ENCODE data around the gene TTC4. TPM values are rescaled to one million over a fixed set of nuclear protein-coding genes. Genes with fewer than 3 reads are reported as not detected.

The TTC4 gene
- total RNA-seq, 1 experiment from 2014 or later, result 30.8 TPM

DNA sequence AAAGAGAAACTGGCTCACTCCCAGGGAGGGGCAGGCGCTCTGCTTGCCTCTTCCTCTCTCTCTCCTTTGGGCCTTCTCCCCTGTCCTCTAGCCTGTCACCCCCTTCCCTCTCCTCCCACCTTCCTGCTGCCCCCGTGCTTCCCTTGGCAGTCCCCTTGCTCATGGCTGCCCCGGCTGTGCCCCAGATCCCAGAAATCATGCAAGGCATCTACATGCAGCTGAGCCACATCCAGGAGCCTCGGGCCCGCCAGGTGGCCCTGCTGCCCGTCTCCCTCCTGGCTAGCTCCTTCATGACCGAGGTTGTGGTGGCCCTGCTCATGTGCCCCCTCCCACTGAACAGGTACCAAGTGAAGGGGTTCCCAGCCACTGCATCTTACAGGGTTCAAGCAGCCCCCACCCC, 36.0 kb upstream of the TTC4 start:
- H3K4me1 ChIP-seq (ENCODE audit: insufficient read depth, low read length), result no peaks in the 10 kb centered on the region
- H3K4me1 Mint-ChIP-seq, result peaks cover 5 to 15% of the 10 kb centered on the region in 2 experiments
- no peak overlapping the region for H3K27ac ChIP-seq (ENCODE audit: insufficient read length, low read depth, low read length)

More for the DNA sequence above, 36.0 kb upstream of the TTC4 start:
- no peaks in the 10 kb centered on the region; a peak in 1 of 5 replicates for H3K9me3 Mint-ChIP-seq
- H3K36me3 Mint-ChIP-seq (ENCODE audit: insufficient read depth in 1 of 3, low read depth in 3 of 3), result no peaks in the 10 kb centered on the region
- TF ChIP-seq, protein P1, sequence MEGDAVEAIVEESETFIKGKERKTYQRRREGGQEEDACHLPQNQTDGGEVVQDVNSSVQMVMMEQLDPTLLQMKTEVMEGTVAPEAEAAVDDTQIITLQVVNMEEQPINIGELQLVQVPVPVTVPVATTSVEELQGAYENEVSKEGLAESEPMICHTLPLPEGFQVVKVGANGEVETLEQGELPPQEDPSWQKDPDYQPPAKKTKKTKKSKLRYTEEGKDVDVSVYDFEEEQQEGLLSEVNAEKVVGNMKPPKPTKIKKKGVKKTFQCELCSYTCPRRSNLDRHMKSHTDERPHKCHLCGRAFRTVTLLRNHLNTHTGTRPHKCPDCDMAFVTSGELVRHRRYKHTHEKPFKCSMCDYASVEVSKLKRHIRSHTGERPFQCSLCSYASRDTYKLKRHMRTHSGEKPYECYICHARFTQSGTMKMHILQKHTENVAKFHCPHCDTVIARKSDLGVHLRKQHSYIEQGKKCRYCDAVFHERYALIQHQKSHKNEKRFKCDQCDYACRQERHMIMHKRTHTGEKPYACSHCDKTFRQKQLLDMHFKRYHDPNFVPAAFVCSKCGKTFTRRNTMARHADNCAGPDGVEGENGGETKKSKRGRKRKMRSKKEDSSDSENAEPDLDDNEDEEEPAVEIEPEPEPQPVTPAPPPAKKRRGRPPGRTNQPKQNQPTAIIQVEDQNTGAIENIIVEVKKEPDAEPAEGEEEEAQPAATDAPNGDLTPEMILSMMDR (conservative IDR thresholded peaks at IDR 0.05), result no peak
- no peak overlapping the region for H3T11ph ChIP-seq (ENCODE audit: low read length)
- no peak overlapping the region for H2BK12ac ChIP-seq (ENCODE audit: insufficient read length, low read depth, low read length)
- no peak overlapping the region for H4K5ac ChIP-seq (ENCODE audit: insufficient read length, low read depth, low read length)
- H3K9ac ChIP-seq (ENCODE audit: extremely low read depth, insufficient read length, low read length), result no peak overlapping the region
- DNase-seq, result no peak
- no peak overlapping the region for H2BK5ac ChIP-seq (ENCODE audit: insufficient read length, low read length)
- H4K91ac ChIP-seq (ENCODE audit: insufficient read length, low read depth, low read length), result no peak overlapping the region
- H3K14ac ChIP-seq (ENCODE audit: insufficient read depth, low read length), result no peak overlapping the region
- H3K4me3 Mint-ChIP-seq, result no peak overlapping the region; a peak in 1 of 5 replicates
- peak overlapping the region; percentile 18 for H3K18ac ChIP-seq (ENCODE audit: insufficient read length, low read depth, low read length)
- no peaks in the 10 kb centered on the region for H3K9me3 ChIP-seq (ENCODE audit: control insufficient read depth, low read depth, low read length)
- H2AFZ ChIP-seq (ENCODE audit: low read length), result no peak overlapping the region
- no peak overlapping the region for H3K4ac ChIP-seq (ENCODE audit: low read depth, low read length)
- H3K56ac ChIP-seq (ENCODE audit: insufficient read length, low read depth, low read length), result no peak overlapping the region
- H4K8ac ChIP-seq (replicated peaks; ENCODE audit: insufficient read length, low read depth, low read length), result no peak overlapping the region
- no peaks in the 10 kb centered on the region for H3K79me2 ChIP-seq (ENCODE audit: insufficient read depth, low read length)
- H2BK20ac ChIP-seq (ENCODE audit: low read depth, low read length, poor library complexity, severe bottlenecking), result no peak overlapping the region
- H3K23ac ChIP-seq (ENCODE audit: insufficient read length, low read depth, low read length), result no peak overlapping the region
- no CpG with 5 or more reads among the region's 7 CpGs for WGBS (ENCODE audit: extremely low coverage, insufficient read length, low lambda C conversion rate)
- peak overlapping the region in 1 of 3 experiments; percentile 86; a peak in 1 of 7 replicates for H3K27ac Mint-ChIP-seq
- no peak overlapping the region for H2BK15ac ChIP-seq (ENCODE audit: low read depth, low read length)
- H2AK5ac ChIP-seq (ENCODE audit: insufficient read length, low read length), result no peak overlapping the region
- no peaks in the 10 kb centered on the region for H4K20me1 ChIP-seq (ENCODE audit: control insufficient read depth, insufficient read depth, insufficient read length)
- H3K23me2 ChIP-seq (ENCODE audit: insufficient read length, low read depth, low read length, poor library complexity, severe bottlenecking), result peaks cover 4% of the 10 kb centered on the region
- no peak overlapping the region for H3K4me2 ChIP-seq (ENCODE audit: insufficient read depth, insufficient read length, low read length)
- H3K79me1 ChIP-seq (ENCODE audit: insufficient read depth, low read depth, low read length, poor library complexity, severe bottlenecking), result no peaks in the 10 kb centered on the region
- H3K27me3 Mint-ChIP-seq (ENCODE audit: low read depth), result no peaks in the 10 kb centered on the region
- H2BK120ac ChIP-seq (ENCODE audit: low read depth, low read length, poor library complexity, severe bottlenecking), result no peak overlapping the region
- H3K27me3 ChIP-seq (ENCODE audit: insufficient read depth, low read length), result no peaks in the 10 kb centered on the region
